GM21390 (cell line): ENCODE data around the gene RHNO1.
"Not testable (repeated sequence)": the region's sequence is repeated elsewhere in the genome, so short reads cannot be mapped to it uniquely, and the experiment has no call there.

Source experiments
- ATAC-seq: cut with Tn5 transposase; IDR thresholded peaks from one replicate; pipeline ENCODE4 v1.9.1; 2021; ENCODE audit not compliant: unreplicated experiment

Gene RHNO1

DNA sequence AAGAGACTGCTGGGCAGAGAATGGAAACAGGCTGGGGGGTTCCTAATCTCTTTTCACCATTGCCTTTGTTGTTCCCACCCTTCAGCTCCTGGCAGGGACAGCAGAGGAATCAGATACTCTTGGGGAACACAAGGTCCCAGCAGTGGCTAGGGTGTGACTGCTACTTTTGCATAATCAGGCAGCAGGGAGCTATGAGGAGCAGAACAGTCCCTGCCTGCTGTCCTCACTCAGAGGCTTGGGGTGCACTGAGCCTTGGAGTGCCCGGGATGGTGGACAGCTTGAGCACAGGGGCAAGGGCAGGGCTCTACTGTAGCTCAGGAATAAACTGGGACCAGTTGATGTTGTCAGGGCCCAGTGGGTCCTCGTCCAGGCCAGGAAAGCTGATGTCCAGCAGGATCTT is 18.7 kb upstream of the RHNO1 start:
- ATAC-seq = no peak

DNA sequence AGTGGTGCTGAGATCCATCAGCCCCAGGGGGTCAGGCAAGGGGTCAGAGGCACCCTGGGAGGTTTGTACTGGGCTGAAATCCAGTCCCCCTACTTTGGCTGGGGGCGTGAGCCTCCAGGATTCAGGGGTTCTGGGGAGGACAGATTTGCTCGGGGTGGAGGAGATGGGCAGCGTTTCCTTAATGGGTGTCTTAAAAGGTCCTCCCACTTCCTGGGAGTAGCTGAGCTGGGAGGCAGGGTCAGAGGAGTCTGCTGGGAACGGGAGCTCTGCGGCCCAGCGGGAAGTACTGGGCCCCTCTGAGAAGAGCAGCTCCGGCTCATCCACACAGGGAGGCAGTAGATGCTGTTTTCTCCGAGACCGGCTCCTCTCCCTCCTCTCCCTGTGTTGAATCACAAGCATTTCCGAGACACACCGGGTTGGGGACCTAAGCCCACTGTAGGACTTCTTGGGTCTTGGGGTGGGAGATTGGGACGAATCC is 18.0 kb upstream of the RHNO1 start:
- no peak for ATAC-seq

GRCh38 chr12:2860170-2860569 is 16.9 kb upstream of the RHNO1 start:
- no peak for ATAC-seq

DNA sequence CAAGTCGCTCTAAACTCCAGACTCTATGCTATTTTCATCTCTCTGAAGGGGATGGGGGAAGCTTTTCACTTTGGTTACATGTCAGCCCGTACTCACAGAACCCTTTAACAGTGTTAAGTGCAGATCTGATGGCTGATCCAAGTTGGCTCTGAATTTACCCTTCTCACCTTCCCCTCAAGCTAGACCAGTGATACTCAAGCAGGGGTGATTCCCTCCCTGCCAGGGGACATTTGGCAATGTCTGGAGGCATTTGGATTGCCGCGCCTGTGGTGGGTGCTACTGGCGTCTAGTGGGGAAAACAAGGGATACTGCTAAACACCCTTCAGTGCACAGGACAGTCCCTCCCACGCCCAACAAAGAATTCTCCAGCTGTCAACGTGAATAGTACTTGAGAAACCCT is 14.1 kb upstream of the RHNO1 start:
- ATAC-seq = no peak

DNA sequence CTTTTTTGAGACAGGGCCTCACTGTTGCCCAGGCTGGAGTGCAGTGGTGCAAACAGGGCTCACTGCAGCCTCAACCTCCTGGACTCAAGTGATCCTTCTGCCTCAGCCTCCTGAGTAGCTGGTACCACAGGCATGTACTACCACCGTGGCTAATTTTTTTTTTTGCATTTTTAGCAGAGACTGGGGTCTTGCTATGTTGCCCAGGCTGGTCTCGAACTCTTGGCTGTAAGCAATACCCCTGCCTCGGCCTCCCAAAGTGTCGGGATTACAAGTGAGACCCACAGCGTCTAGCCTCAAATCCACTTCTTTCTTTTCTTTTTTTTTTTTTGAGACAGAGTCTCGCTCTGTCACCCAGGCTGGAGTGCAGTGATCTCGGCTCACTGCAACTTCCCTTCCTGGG is 13.6 kb upstream of the RHNO1 start:
- not testable (repeated sequence) for ATAC-seq

- no peak for ATAC-seq
Observed at GRCh38 chr12:2864198-2864597, 12.8 kb upstream of the RHNO1 start.

DNA sequence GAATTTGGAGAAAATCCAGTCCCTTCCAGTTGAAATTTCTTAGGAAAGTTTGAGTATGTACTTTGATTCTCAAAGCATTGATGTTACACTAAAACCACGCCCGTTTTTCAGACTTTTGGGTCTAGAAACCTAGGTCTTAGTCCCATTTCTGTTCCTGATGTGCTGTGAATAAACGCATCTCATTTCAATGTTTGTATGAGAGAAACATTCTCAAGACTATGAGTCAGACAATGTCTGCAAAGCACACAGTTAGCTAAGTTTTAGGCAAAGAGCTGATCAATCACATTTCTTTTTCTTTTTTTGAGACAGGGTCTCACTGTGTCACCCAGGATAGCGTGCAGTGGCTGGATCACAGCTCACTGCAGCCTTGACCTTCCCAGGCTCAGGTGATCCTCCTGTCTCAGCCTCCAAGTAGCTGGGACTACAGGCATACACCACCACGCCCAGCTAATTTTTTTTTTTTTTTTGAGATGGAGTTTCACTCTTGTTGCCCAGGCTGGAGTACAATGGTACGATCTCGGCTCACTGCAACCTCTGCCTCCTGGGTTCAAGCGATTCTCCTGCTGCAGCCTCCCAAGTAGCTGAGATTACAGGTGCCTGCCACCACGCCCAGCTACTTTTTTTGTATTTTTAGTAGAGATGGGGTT is 7.9 kb upstream of the RHNO1 start:
- not testable (repeated sequence) for ATAC-seq

- ATAC-seq = peak; percentile 33
Observed at GRCh38 chr12:2876431-2877046, 484 bp upstream of the RHNO1 start.

- ATAC-seq = no peak
Observed at GRCh38 chr12:2877953-2878732, 1.1 kb downstream of the RHNO1 start.

GRCh38 chr12:2879853-2880252 is 2.8 kb downstream of the RHNO1 start:
- no peak for ATAC-seq

DNA sequence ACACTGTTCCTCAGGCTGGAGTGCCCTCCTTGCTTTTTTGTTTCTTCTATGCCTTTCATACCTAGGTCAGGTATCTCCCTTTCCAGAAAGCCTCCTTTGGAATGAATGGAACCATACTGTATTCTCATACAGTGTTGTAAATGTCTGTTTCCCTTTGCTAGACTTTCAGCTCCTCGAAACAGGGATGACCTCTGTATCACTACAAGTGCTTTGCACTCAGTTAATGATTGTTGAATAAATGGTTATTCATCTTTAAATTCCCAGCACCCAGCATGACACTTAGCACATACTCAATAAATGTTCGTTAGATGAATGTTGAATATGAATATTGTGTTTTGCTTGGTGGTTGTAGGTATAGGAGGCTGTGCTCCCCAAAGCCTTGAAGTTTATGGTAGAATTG is 7.8 kb downstream of the RHNO1 start:
- ATAC-seq = no peak

GRCh38 chr12:2886768-2887450 is 9.9 kb downstream of the RHNO1 start:
- no peak for ATAC-seq

DNA sequence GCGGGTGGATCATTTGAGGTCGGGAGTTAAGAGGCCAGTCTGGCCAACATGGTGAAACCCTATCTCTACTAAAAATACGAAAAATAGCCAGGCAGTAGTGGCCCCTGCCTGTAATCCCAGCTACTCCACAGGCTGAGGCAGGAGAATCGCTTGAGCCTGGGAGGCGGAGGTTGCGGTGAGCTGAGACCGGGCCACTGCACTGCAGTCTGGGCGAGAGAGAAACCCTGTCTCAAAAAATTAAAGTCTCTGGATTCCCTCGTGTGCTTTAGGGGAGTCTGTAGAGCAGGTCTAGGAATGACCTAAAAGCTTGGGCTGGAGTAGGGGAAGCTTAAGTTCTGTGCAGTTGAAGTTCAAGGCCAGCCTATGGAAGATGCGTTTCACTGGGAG is 13.0 kb downstream of the RHNO1 start:
- peak; percentile 3 for ATAC-seq

DNA sequence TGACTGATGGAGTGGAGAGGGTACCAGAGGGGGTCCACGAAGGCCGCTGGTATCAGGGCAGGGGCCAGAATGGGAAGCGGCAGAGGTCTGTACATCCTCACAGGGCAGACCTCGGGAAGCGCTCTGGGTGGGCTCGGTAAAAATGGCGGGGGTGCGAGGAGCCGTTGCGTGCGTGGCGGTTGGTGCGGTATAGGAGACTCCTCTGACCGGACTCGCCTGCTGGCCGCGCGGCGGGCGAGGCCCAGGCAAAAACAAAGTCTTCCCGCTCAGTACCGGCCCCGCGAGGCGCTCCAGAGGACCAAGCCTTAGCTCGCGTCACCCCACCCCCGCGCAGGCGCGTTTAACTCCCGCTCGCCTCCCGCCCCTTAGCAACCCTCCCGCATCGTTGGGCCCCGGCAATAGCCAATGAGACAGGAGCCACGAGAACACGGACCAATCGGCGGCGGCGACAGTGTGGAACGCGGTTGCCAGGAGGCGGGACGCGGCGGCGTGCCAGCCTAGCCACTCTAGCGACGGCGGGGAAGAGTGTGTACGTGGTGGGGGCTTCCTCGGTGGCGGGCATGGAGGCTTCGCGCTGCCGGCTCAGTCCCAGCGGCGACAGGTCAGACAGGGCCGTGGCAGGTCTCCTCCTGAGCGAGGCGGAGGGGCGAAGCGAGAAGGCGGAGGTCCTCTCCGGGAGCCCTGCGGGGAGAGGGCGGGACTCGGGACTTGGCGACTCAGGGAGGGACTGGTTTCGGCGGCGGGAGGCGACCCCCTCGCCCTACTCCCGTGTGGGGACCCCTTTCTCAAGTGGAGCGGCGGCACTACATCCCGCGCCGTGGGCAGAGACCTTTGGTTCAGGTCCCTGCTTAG is 13.6 kb downstream of the RHNO1 start, which contains the start of gene TULP3:
Gene TULP3, plus strand, starts transcription at position 504 of the 852 bp plus-strand sequence. Its CDS starts 57 bp downstream, at position 561.
- ATAC-seq = peak; percentile 97

DNA sequence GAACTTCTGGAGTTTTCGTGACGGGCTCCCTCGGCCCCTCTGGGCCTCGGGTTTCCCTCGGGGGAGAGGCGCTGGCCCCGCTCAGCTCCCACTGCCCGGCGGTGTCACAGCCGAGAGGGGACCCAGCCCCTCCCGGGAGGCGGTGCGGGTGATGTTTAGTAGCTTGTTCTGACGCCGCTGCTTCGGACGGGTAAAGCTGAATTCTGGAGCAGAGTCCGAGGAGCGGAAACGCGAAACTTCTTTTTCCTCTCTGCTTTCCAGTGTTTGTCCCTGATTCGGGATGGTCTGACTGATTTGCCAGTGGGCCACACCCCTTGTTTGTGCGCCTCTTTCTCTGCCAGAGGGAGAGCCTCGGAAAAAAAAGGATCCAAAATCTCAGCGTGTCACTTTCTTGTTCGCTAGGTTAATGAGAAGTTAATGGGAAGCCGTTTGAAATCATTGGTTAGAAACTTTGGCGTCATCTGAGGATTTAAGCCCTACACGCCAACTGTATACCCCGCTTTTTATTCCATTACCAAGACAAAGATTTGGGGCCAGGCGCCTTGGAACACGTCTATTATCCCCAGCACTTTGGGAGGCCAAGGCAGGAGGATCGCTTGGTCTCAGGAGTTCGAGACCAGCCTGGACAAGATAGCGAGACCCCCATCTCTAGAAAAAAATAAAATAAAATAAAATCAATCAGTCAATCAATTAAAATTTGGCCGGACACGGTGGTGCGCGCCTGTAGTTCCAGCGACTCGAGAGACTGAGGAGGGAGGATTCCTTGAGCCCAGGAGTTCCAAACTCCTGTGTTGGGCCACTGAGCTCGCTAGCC is 14.4 kb downstream of the RHNO1 start:
- peak; percentile 21 for ATAC-seq

- ATAC-seq = no peak
Observed at GRCh38 chr12:2892246-2892645, 15.2 kb downstream of the RHNO1 start.

DNA sequence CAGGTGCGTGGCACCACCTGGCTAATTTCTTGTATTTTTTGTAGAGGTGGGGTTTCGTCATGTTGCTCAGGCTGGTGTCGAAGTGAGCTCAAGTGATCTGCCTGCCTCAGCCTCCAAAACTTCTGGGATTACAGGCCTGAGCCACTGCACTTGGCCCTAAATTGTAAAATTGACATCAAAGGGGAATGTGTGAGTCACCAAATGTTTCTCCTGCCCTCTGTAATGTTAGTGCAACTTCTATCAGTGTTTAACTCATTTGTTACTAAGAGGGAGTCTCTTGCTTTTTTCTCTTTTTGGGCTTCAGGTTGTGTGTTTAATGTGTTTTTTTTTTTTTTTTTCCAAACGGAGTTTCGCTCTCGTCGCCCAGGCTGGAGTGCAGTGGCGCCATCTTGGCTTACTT is 16.0 kb downstream of the RHNO1 start:
- no peak for ATAC-seq

DNA sequence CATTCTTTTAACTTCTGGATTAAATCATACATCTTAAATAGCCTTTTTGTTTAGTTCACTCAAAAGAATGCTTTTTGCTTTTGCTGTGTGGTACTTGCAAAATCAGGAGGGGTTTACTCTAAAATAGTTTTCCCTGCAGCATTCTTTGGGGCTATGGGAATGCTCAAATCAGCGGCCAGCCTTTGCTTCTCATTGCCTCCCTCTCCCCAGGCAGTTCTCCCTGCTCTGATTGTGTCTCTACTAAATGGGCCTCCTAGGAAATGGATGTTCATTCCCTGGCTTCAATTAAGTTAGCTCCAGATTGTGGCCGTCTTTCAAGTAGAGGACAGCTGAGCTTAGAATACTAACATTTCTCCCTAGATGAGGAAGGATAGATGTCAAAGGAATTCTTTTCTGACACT is 18.0 kb downstream of the RHNO1 start:
- no peak for ATAC-seq

GRCh38 chr12:2895511-2895910 is 18.5 kb downstream of the RHNO1 start:
- ATAC-seq = no peak

- ATAC-seq = no peak
Observed at GRCh38 chr12:2897418-2897817, 20.4 kb downstream of the RHNO1 start.
